NCI-H1694 treated with DMSO at 0.1 percent for 48 hours (cell line): ENCODE measurements around the gene LAMC3.

Source experiments
- DNase-seq: peaks from one replicate; lab custom pipeline; 2025; lab: John Stamatoyannopoulos, UW

Gene LAMC3

GRCh38 chr9:131076347-131077195 is 67.6 kb downstream of the LAMC3 start:
- DNase-seq: no peak

GRCh38 chr9:131078427-131079366 is 69.7 kb downstream of the LAMC3 start:
- no peak for DNase-seq

- DNase-seq: no peak
Observed at GRCh38 chr9:131080589-131080988, 71.6 kb downstream of the LAMC3 start.

GRCh38 chr9:131081868-131082267 is 72.9 kb downstream of the LAMC3 start:
- DNase-seq: no peak

GRCh38 chr9:131082774-131083512 is 74.0 kb downstream of the LAMC3 start:
- no peak for DNase-seq

- no peak for DNase-seq
Observed at GRCh38 chr9:131084661-131085369, 75.8 kb downstream of the LAMC3 start.

GRCh38 chr9:131085370-131086122 is 76.6 kb downstream of the LAMC3 start:
- DNase-seq: no peak

- peak; percentile 0 for DNase-seq
Observed at GRCh38 chr9:131087354-131087893, 78.5 kb downstream of the LAMC3 start.

GRCh38 chr9:131090025-131090787 is 81.2 kb downstream of the LAMC3 start:
- DNase-seq: no peak

GRCh38 chr9:131091352-131091992 is 82.5 kb downstream of the LAMC3 start:
- DNase-seq: no peak

GRCh38 chr9:131092030-131092429 is 83.1 kb downstream of the LAMC3 start:
- DNase-seq: no peak

GRCh38 chr9:131092548-131093440 is 83.8 kb downstream of the LAMC3 start:
- no peak for DNase-seq

- DNase-seq: no peak
Observed at GRCh38 chr9:131094015-131094414, 85.0 kb downstream of the LAMC3 start.

- DNase-seq: no peak
Observed at GRCh38 chr9:131094622-131095021, 85.6 kb downstream of the LAMC3 start.

- DNase-seq: no peak
Observed at GRCh38 chr9:131095666-131096268, 86.8 kb downstream of the LAMC3 start.

GRCh38 chr9:131096269-131097125 is 87.5 kb downstream of the LAMC3 start, which contains the start of gene AIF1L:
AIF1L (plus strand) TSS chr9:131096531; CDS start chr9:131096630, 99 bp downstream.
- DNase-seq: no peak
